PC-3 (cell line): ENCODE results near the gene TMEM150A. TPM values are rescaled to one million over a fixed set of nuclear protein-coding genes. Genes with fewer than 3 reads are reported as not detected.

Source experiments
- ATAC-seq: fragments of 200-7000 bp; cut with Tn5 transposase; 2 replicates; pipeline ENCODE4 v1.9.1; 2020; ENCODE audit warnings: mild to moderate bottlenecking, moderate library complexity
- BruUV-seq: library from RNA; stranded (reverse); fragments of 400-500 nt; replicated peaks from 2 replicates; lab custom pipeline; 2021; lab: Mats Ljungman, UMichigan
- CTCF ChIA-PET: fragments of 300-600 bp; sonication (Branson Sonifier 250); formaldehyde crosslinking; loops from one replicate; lab custom pipeline; 2022; ENCODE audit warnings: antibody characterized with exemption; lab: Charles Lee
- POLR2A ChIA-PET: fragments of 300-600 bp; sonication (Branson Sonifier 250); formaldehyde crosslinking; loops from one replicate; lab custom pipeline; 2022; ENCODE audit warnings: antibody characterized with exemption; ENCODE audit not compliant: unreplicated experiment; lab: Charles Lee
- DNase-seq: peaks from one replicate; pipeline ENCODE4 v3.0.0-alpha.2; 2015
- H2AFZ ChIP-seq: fragments of 300-600 bp; sonication (generic); 2 replicates; pipeline ENCODE4 v1.6.0; 2016; ENCODE audit warnings: antibody characterized with exemption, low read length
- H3F3A ChIP-seq: fragments of 300-600 bp; sonication (generic); one replicate; pipeline ENCODE4 v1.6.0; 2017; ENCODE audit warnings: antibody characterized with exemption, low read length, control low read depth, mild to moderate bottlenecking; ENCODE audit not compliant: unreplicated experiment
- H3K27ac ChIP-seq: fragments of 300-600 bp; sonication (generic); 2 replicates; pipeline ENCODE4 v1.5.1; 2016; ENCODE audit warnings: mild to moderate bottlenecking, low read length
- H3K27me3 ChIP-seq: fragments of 300-600 bp; sonication (generic); 2 replicates; pipeline ENCODE4 v1.6.1; 2016; ENCODE audit warnings: low read length, mixed read lengths
- H3K36me3 ChIP-seq: fragments of 300-600 bp; sonication (generic); 2 replicates; pipeline ENCODE4 v1.6.1; 2016; ENCODE audit warnings: low read depth, mixed run types, low read length, mixed read lengths
- H3K4me1 ChIP-seq: fragments of 300-600 bp; sonication (generic); 2 replicates; pipeline ENCODE4 v1.5.1; 2016; ENCODE audit warnings: low read length; ENCODE audit not compliant: insufficient read depth
- H3K4me2 ChIP-seq: fragments of 300-600 bp; sonication (generic); 2 replicates; pipeline ENCODE4 v1.6.0; 2016; ENCODE audit warnings: low read length
- H3K4me3 ChIP-seq: fragments of 300-600 bp; sonication (generic); 2 replicates; pipeline ENCODE4 v1.5.1; 2016; ENCODE audit warnings: mild to moderate bottlenecking, low read length, mixed read lengths
- H3K79me2 ChIP-seq: fragments of 300-600 bp; sonication (generic); 2 replicates; pipeline ENCODE4 v1.6.1; 2017; ENCODE audit warnings: low read length, mixed read lengths
- H3K9ac ChIP-seq: fragments of 300-600 bp; sonication (generic); 2 replicates; pipeline ENCODE4 v1.6.0; 2016; ENCODE audit warnings: mild to moderate bottlenecking, low read length
- H3K9me2 ChIP-seq: fragments of 300-600 bp; sonication (generic); replicated peaks from 2 replicates; pipeline ENCODE4 v1.6.1; 2016; ENCODE audit warnings: mixed run types, low read length, mixed read lengths
- H3K9me3 ChIP-seq: fragments of 300-600 bp; sonication (generic); 2 replicates; pipeline ENCODE4 v1.6.1; 2016; ENCODE audit warnings: low read length, mixed read lengths
- H4K20me1 ChIP-seq: fragments of 300-600 bp; sonication (generic); 2 replicates; pipeline ENCODE4 v1.6.1; 2016; ENCODE audit warnings: low read length, mixed read lengths
- EZH2 ChIP-seq: fragments of 300-600 bp; sonication (generic); IDR thresholded peaks from one replicate; pipeline ENCODE4 v1.6.1; 2017; ENCODE audit warnings: antibody characterized with exemption, mild to moderate bottlenecking, low read length; ENCODE audit not compliant: unreplicated experiment
- EZH2phosphoT487 ChIP-seq: fragments of 300-600 bp; sonication (generic); IDR thresholded peaks from 2 replicates; pipeline ENCODE4 v1.6.1; 2018; ENCODE audit warnings: mild to moderate bottlenecking, antibody characterized with exemption, low read length, borderline replicate concordance
- intact Hi-C: fragments of 100-400 bp; cut with micrococcal nuclease; formaldehyde crosslinking; loops from 2 replicates; pipeline ENCODE4 v1.9.0; 2023
- total RNA-seq: library from RNA; depleted of rRNA; stranded (reverse); fragments of >200 nt; gene quantifications from 2 replicates; pipeline ENCODE4 v1.2.3, GENCODE V29; 2014
- TF ChIP-seq, protein P1 (sequence below): fragments of 300-600 bp; sonication (generic); conservative IDR thresholded peaks from 2 replicates; pipeline ENCODE4 v1.5.1; 2017; ENCODE audit warnings: antibody characterized with exemption, low read depth, mild to moderate bottlenecking, low read length

TMEM150A gene
- total RNA-seq, 1 experiment from 2014 or later: 4.9 TPM

DNA sequence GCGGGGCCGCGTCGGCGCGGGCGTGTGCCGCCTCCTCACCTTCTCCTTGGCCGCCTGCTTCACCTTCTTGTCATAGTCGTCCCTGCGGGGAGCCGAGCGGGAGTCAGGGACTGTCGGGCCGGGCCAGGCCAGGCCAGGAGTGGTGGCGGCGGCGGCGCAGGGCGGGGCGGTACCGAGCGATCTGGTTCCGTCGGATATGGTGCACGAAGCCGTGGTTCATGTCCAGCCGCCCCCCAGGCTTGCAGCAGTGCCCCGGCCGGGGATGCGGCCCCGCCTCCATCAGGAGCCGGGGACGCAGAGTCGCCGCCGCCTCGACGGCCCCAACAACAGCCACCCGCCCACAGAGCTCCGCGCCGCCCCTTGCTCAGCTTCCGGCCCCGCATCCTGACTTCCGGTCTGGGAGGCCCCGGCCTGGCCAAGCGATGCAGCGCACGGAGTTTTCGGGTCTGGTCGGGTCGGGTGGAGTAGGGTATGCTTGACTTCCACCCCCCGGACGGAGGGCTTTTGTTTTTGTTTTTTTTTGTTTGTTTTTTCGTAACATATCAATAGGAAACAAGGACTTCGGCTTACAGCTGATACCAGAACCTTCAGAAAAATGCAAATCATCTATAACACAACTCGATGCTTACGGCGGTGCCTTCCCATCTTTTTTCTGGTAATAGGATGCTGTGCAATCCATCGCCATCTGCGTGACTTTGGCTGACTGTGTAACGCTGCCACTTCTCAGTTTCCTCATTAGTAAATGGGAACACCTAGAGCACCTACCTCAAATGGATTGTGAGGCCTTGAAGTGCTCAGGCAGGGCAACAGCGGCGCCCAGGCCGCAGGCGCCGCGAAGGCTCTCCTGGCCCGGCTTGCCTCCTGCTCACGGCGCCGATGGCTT lies 9.4 kb upstream of the TMEM150A start, which contains the start of gene C2orf68:
Gene C2orf68, minus strand, starts transcription at position 362 of the 883 bp plus-strand sequence. Its CDS starts 82 bp downstream, at position 280.
- Histone ChIP-seq H4K20me1 (no peaks in the 10 kb centered on the region), H3K79me2 (peaks cover 44% of the 10 kb centered on the region), H3K4me3 (peak within 1 kb of the TSS; percentile 86), H3K9me2 (no peaks in the 10 kb centered on the region), H3K9me3 (no peaks in the 10 kb centered on the region), H2AFZ (peak within 1 kb of the TSS; percentile 95), H3K36me3 (peaks cover 5% of the 10 kb centered on the region; the same call in 1 of the 2 replicates), H3K4me2 (peak within 1 kb of the TSS; percentile 98), H3K9ac (peak within 1 kb of the TSS; percentile 89), H3K27ac (peak within 1 kb of the TSS; percentile 48), H3F3A (no peaks in the 10 kb centered on the region), H3K27me3 (no peaks in the 10 kb centered on the region), H3K4me1 (peaks cover 9% of the 10 kb centered on the region)
- DNase-seq (peak; percentile 81), ATAC-seq (peak; percentile 71)
- intact Hi-C loops: loop anchor here (1.0 to 5.0 kb wide), 2 partner anchors 10 to 495 kb away; partner anchors contain the start of genes POLR1A, PTCD3 and TMEM150A
- ChIA-PET POLR2A (interaction anchor here (0.6 to 1.3 kb wide), 2 partner anchors 17 to 634 kb away, joined by 4 to 11 read pairs; partner anchors contain the start of gene RNF181), CTCF (no interaction called here)
- TF ChIP-seq EZH2phosphoT487: no peak
- TF ChIP-seq EZH2: no peak
- TF ChIP-seq, protein P1, sequence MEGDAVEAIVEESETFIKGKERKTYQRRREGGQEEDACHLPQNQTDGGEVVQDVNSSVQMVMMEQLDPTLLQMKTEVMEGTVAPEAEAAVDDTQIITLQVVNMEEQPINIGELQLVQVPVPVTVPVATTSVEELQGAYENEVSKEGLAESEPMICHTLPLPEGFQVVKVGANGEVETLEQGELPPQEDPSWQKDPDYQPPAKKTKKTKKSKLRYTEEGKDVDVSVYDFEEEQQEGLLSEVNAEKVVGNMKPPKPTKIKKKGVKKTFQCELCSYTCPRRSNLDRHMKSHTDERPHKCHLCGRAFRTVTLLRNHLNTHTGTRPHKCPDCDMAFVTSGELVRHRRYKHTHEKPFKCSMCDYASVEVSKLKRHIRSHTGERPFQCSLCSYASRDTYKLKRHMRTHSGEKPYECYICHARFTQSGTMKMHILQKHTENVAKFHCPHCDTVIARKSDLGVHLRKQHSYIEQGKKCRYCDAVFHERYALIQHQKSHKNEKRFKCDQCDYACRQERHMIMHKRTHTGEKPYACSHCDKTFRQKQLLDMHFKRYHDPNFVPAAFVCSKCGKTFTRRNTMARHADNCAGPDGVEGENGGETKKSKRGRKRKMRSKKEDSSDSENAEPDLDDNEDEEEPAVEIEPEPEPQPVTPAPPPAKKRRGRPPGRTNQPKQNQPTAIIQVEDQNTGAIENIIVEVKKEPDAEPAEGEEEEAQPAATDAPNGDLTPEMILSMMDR: no peak
- BruUV-seq: TSS peak; percentile 68

DNA sequence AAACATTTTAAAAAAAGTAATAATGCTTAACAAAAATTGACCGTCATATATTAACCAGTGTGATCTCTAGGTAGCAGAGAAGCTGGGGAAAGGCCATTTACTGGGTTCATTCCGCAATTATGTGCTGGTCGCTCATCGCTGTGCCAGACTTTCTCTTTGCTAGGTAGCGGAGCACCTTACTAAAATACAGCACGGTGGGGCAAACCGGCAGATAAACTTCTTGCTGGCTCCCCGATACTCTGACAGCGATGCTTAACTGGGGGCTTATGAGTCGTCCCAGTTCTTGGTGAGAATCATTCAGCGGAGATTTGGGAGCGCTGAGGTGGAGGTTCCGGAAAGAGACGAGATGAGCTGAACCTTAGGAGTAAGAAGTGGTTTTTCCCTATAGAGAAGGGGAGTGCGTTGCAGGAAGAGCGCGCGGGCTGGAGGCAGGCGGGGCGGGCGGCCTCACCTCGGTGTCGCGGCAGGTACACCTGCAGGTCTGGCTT lies 8.8 kb upstream of the TMEM150A start:
- ATAC-seq (peak; percentile 40), DNase-seq (no peak)
- intact Hi-C loops: loop anchor here (1.0 to 5.0 kb wide), 2 partner anchors 9 to 496 kb away; partner anchors contain the start of genes POLR1A, PTCD3 and TMEM150A
- H3K9me3 ChIP-seq: no peaks in the 10 kb centered on the region
- TF ChIP-seq, protein P1: no peak
- TF ChIP-seq EZH2: no peak
- no peak for TF ChIP-seq EZH2phosphoT487
- peak overlapping the region; percentile 95 for H2AFZ ChIP-seq
- H3K79me2 ChIP-seq: peaks cover 37% of the 10 kb centered on the region
- H3K4me2 ChIP-seq: peak overlapping the region; percentile 98
- no peaks in the 10 kb centered on the region for H3F3A ChIP-seq
- peak overlapping the region; percentile 86 for H3K4me3 ChIP-seq
- H3K9me2 ChIP-seq: no peaks in the 10 kb centered on the region
- peak overlapping the region; percentile 89 for H3K9ac ChIP-seq
- no peaks in the 10 kb centered on the region for H4K20me1 ChIP-seq
- H3K4me1 ChIP-seq: peaks cover 9% of the 10 kb centered on the region
- H3K27me3 ChIP-seq: no peaks in the 10 kb centered on the region
- TSS peak; percentile 33 for BruUV-seq
- peak overlapping the region; percentile 48 for H3K27ac ChIP-seq
- ChIA-PET CTCF (no interaction called here), POLR2A (interaction anchor here (0.6 to 1.3 kb wide), 3 partner anchors 16 to 635 kb away, joined by 4 to 11 read pairs (median 11); partner anchors contain the start of gene RNF181)
- peaks cover 5% of the 10 kb centered on the region; the same call in 1 of the 2 replicates for H3K36me3 ChIP-seq
